Prostate gland (tissue), 2 donors: Measurements from ENCODE around the gene NOTUM.

Source experiments
- CTCF ChIP-seq, 4 experiments: fragments of 200-600 bp in 2 of 4; fragments of 450-650 bp in 2 of 4; sonication (generic) in 2 of 4; IDR thresholded peaks; 1 replicate in 3 of 4; 2 replicates in 1 of 4; pipeline ENCODE4 v1.5.1; 2016 to 2019; ENCODE audit warnings: antibody characterized with exemption in 4 of 4, mild to moderate bottlenecking in 2 of 4, moderate library complexity in 2 of 4
- POLR2A ChIP-seq: fragments of 450-650 bp; IDR thresholded peaks from one replicate; pipeline ENCODE4 v1.6.1; 2016; ENCODE audit warnings: antibody characterized with exemption, mild to moderate bottlenecking

- TF ChIP-seq CTCF (IDR thresholded peaks at IDR 0.05) (no peak), POLR2A (no peak)
These were observed 10.5 kb downstream of the NOTUM start for GRCh38 chr17:81950501-81950900.
